ENCODE data around the gene NBR1.
"Not testable (repeated sequence)": the region's sequence is repeated elsewhere in the genome, so short reads cannot be mapped to it uniquely, and the experiment has no call there.

Gene NBR1

DNA sequence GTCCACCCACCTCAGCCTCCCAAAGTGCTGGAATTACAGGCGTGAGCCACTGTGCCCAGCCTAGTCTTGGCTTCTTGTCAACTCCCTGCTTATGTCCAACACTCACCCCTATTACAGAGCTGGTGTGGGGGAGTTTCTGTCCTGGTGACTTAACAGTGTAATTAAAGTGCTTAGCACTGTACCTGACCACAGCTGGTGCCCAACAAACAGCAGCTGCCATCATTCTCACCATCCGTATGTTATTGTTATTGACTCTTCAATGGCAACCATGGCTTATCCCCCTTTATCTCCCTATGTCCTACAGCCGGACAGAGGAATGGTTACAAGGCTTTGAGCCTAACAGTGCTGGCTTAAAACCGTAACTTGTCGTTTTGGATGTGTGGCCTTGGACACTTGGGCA lies 28.9 kb upstream of the NBR1 start:
- Mint-ChIP-seq H3K27ac (no peak overlapping the region), H3K4me3 (no peak overlapping the region), H3K27me3 (no peaks in the 10 kb centered on the region), H3K4me1 (no peaks in the 10 kb centered on the region), H3K9me3 (no peaks in the 10 kb centered on the region)
- no peak for DNase-seq
- no peak for ATAC-seq

GRCh38 chr17:43143201-43143600 lies 27.8 kb upstream of the NBR1 start:
- H3K27me3 Mint-ChIP-seq, result no peaks in the 10 kb centered on the region
- H3K4me3 Mint-ChIP-seq, result no peak overlapping the region
- ATAC-seq (no peak), DNase-seq (no peak)
- no peak overlapping the region for H3K27ac Mint-ChIP-seq
- no peaks in the 10 kb centered on the region for H3K9me3 Mint-ChIP-seq
- H3K4me1 Mint-ChIP-seq, result no peaks in the 10 kb centered on the region

GRCh38 chr17:43146649-43147048 lies 24.4 kb upstream of the NBR1 start:
- H3K9me3 Mint-ChIP-seq, result no peaks in the 10 kb centered on the region
- H3K27me3 Mint-ChIP-seq, result no peaks in the 10 kb centered on the region
- H3K4me1 Mint-ChIP-seq, result no peaks in the 10 kb centered on the region
- ATAC-seq, result no peak
- no peak overlapping the region for H3K27ac Mint-ChIP-seq
- DNase-seq, result no peak
- H3K4me3 Mint-ChIP-seq, result no peak overlapping the region

DNA sequence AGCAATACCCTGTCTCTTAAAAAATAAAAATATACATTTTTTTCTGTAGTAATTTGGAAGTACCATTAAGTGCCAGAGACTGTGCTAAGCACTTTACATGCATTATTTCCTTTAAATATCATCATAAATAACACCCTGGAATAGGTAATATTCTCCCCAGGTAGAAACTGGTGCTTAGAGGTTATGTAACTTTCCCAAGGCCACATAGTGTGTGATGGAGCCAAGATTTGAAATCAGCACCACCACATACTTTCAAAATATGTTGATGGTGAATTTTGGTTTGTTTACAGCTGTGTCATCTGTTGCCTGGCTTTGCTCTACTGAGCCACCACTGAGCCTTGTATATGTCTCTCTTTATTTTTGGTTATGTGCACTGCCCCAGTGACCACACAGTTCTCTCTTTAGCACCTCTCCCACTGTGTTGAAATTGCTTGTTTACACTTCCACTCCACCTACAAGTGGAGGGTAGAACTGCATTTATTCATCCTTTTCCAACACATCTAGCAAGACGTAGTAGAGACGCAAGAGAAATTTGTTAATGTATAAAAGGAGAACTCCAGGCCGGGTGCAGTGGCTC lies 19.0 kb upstream of the NBR1 start:
- no peak overlapping the region for H3K27ac Mint-ChIP-seq
- no peaks in the 10 kb centered on the region for H3K4me1 Mint-ChIP-seq
- no peak overlapping the region for H3K4me3 Mint-ChIP-seq
- ATAC-seq (no peak), DNase-seq (no peak)
- H3K9me3 Mint-ChIP-seq, result no peaks in the 10 kb centered on the region
- H3K27me3 Mint-ChIP-seq, result no peaks in the 10 kb centered on the region

GRCh38 chr17:43153197-43153835 lies 17.7 kb upstream of the NBR1 start:
- not testable (repeated sequence) for H3K27me3 Mint-ChIP-seq, H3K9me3 Mint-ChIP-seq, H3K4me1 Mint-ChIP-seq, DNase-seq, H3K4me3 Mint-ChIP-seq, ATAC-seq, H3K27ac Mint-ChIP-seq

- ATAC-seq (no peak), DNase-seq (no peak)
- H3K27me3 Mint-ChIP-seq, result no peaks in the 10 kb centered on the region
- no peaks in the 10 kb centered on the region for H3K9me3 Mint-ChIP-seq
- no peak overlapping the region for H3K4me3 Mint-ChIP-seq
- no peaks in the 10 kb centered on the region for H3K4me1 Mint-ChIP-seq
- no peak overlapping the region for H3K27ac Mint-ChIP-seq
Observed at GRCh38 chr17:43155666-43156065, 15.3 kb upstream of the NBR1 start.

DNA sequence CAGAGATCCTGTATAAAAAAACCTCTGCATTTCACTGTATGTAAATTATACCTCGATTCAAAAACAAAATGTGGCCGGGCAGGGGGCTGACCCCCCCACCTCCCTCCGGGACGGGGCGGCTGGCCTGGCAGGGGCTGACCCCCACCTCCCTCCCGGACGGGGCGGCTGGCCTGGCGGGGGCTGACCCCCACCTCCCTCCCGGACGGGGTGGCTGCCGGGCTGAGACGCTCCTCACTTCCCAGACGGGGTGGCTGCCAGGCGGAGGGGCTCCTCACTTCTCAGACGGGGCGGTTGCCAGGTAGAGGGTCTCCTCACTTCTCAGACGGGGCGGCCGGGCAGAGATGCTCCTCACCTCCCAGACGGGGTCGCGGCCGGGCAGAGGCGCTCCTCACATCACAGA lies 11.8 kb upstream of the NBR1 start:
- not testable (repeated sequence) for H3K4me3 Mint-ChIP-seq, DNase-seq, H3K9me3 Mint-ChIP-seq, H3K27me3 Mint-ChIP-seq, ATAC-seq, H3K4me1 Mint-ChIP-seq
- H3K27ac Mint-ChIP-seq, result peak overlapping the region in 1 of 2 donors; percentile 59

DNA sequence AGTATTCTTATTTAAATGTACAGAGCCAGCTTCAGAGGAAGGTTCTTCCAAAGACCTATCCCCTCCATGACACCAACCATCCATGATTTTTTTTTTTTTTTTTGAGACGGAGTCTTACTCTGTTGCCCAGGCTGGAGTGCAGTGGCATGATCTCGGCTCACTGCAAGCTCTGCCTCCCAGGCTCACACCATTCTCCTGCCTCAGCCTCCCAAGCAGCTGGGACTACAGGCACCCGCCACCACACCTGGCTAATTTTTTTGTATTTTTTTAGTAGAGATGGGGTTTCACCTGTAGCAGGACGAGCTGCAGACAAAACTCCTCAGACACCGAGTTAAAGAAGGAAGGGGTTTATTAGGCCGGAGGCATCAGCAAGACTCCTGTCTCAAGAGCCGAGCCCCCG lies 11.1 kb upstream of the NBR1 start:
- not testable (repeated sequence) for DNase-seq, H3K27ac Mint-ChIP-seq, H3K9me3 Mint-ChIP-seq, H3K4me1 Mint-ChIP-seq, H3K27me3 Mint-ChIP-seq, ATAC-seq, H3K4me3 Mint-ChIP-seq

DNA sequence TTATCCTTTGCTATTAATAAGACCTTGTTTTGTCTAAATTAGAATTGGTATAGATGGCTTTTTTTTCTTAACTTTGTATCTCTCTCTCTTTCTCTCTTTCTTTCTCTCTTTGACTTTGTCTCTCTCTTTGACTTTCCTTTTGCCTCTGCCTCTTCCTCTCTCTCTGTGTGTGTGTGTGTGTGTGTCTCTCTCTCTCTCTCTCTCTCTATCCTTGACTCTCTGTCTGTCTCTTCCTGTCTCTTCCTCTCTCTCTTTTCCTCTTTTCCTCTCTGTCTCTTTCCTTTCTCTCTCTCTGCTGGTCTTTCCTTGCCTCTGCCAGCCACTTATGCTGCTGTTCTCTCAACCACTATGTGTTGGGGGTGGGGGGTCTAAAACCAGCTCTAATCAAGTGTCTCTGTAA lies 5.0 kb upstream of the NBR1 start:
- H3K4me3 Mint-ChIP-seq, H3K9me3 Mint-ChIP-seq, H3K27ac Mint-ChIP-seq, H3K27me3 Mint-ChIP-seq, ATAC-seq, DNase-seq: not testable (repeated sequence)
- H3K4me1 Mint-ChIP-seq, result peaks cover 10% of the 10 kb centered on the region

- H3K9me3 Mint-ChIP-seq, result no peaks in the 10 kb centered on the region
- peaks cover 33% of the 10 kb centered on the region for H3K4me1 Mint-ChIP-seq
- ATAC-seq (peak; percentile 39), DNase-seq (peak in 1 of 2 donors; percentile 12)
- no peak overlapping the region for H3K4me3 Mint-ChIP-seq
- H3K27ac Mint-ChIP-seq, result no peak overlapping the region
- no peaks in the 10 kb centered on the region for H3K27me3 Mint-ChIP-seq
Observed at GRCh38 chr17:43169561-43170139, 1.4 kb upstream of the NBR1 start.

DNA sequence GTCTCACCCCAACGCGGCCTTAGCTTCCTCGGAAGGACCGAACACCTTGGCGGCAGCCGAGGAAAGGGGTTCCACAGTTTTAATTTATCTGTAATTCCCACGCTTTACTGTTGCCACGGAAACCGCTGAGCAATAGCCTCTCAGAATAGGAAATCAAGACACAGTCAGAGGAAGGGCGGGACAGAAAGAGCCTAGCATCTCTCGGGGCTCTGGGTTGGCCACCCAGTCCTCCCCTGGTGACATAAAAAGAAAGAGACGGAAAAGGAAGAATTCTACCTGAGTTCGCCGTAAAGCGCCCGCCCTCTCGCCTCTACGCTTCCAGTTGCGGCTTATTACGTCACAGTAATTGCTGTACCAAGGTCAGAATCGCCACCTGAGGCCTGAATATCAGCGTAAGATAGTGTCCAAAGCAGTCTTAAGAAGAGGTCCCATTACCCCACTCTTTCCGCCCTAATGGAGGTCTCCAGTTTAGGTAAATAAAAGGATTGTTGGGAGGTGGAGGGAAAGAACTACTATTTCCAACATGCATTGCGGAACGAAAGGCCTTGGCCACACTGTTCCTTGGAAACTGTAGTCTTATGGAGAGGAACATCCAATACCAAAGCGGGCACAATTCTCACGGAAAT lies 761 bp upstream of the NBR1 start:
- Mint-ChIP-seq H3K27me3 (no peaks in the 10 kb centered on the region), H3K9me3 (no peaks in the 10 kb centered on the region), H3K4me1 (peaks cover 38% of the 10 kb centered on the region), H3K4me3 (no peak overlapping the region), H3K27ac (no peak overlapping the region)
- ATAC-seq (peak; percentile 88), DNase-seq (peak; percentile 84 to 93)

- DNase-seq (peak; percentile 7 to 25), ATAC-seq (no peak)
- H3K9me3 Mint-ChIP-seq, result no peaks in the 10 kb centered on the region
- H3K27ac Mint-ChIP-seq, result peak overlapping the region in 1 of 2 donors; percentile 32
- H3K4me3 Mint-ChIP-seq, result no peak overlapping the region
- H3K27me3 Mint-ChIP-seq, result no peaks in the 10 kb centered on the region
- peaks cover 44% of the 10 kb centered on the region for H3K4me1 Mint-ChIP-seq
Observed at GRCh38 chr17:43171586-43172487, 823 bp downstream of the NBR1 start.

DNA sequence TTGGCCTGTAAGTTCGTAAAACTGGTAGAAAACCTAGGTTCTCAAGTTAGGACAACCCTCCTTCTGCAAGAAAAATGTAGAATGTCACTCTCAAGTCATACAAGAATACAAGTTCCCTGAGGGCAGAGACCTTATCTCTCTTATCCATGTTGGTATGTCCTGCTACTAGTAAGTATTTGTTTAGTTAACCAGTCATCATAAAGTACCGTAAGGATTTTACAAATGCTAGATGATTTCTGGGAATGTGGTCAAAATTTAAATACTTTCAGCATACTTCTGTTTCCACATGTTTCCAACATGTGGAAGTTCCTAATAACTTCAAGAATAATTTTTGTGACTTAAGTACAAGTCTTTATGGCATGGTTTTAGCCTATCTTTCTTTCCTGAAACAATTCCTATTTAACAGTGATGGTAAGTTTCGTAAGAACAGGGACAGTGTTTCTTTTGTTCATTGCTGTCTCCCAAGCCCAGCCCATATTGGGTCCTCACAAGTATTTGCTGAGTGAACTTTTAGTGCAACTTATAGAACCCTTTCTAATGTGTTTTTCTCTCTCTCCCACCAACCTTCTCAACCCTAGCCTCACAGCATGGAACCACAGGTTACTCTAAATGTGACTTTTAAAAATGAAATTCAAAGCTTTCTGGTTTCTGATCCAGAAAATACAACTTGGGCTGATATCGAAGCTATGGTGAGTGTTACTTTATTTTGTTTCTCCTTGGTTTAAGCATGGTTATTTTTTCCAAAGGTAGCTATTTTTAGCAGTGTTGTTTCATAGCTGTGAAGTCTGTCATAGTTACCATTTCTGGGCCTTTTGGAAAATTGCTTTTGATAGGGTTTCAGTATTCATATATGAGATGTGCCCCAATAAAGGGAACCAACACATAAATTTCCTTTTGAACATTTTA lies 4.5 kb downstream of the NBR1 start:
- Mint-ChIP-seq H3K27ac (peak overlapping the region; percentile 92 to 97), H3K4me1 (peaks cover 54% of the 10 kb centered on the region), H3K4me3 (peak overlapping the region; percentile 71 to 86)

GRCh38 chr17:43176119-43176570 lies 5.1 kb downstream of the NBR1 start:
- H3K4me1 Mint-ChIP-seq, result peaks cover 54% of the 10 kb centered on the region
- ATAC-seq, result no peak
- no peaks in the 10 kb centered on the region for H3K27me3 Mint-ChIP-seq
- H3K27ac Mint-ChIP-seq, result peak overlapping the region; percentile 92 to 97
- H3K4me3 Mint-ChIP-seq, result peak overlapping the region; percentile 71 to 86
- no peak for DNase-seq
- no peaks in the 10 kb centered on the region for H3K9me3 Mint-ChIP-seq

More for the DNA sequence above, 4.5 kb downstream of the NBR1 start:
- Mint-ChIP-seq H3K27me3 (no peaks in the 10 kb centered on the region), H3K9me3 (no peaks in the 10 kb centered on the region)
- no peak for DNase-seq
- ATAC-seq, result no peak
